ENCODE data around the gene PCID2.
"Not testable (repeated sequence)": the region's sequence is repeated elsewhere in the genome, so short reads cannot be mapped to it uniquely, and the experiment has no call there.

PCID2 gene

GRCh38 chr13:113162783-113163685, 45.4 kb downstream of the PCID2 start:
- DNase-seq: no peak

GRCh38 chr13:113161975-113162374, 46.5 kb downstream of the PCID2 start:
- not testable (repeated sequence) for DNase-seq

DNA sequence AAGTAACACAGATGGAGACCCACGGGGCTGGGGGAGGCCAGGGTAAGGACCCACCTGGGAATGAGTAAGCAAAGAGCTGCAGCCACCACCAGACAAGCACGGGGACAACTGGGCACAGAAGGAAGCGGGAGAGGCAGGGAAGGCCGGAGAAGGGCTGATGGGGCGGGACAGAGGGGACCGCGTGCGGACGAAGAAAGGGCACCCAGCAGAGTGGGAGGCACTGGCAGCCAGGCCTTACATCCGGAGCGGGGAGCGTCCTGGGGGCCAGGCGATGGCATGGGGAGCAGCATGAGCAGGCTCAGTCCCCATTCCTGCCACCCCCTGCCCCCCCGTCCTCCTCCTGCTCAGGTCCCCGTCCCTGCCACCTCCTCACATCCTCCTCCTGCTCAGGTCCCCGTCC, 47.0 kb downstream of the PCID2 start:
- DNase-seq: no peak

- no peak for DNase-seq
Measured at GRCh38 chr13:113160983-113161382, 47.5 kb downstream of the PCID2 start.

DNA sequence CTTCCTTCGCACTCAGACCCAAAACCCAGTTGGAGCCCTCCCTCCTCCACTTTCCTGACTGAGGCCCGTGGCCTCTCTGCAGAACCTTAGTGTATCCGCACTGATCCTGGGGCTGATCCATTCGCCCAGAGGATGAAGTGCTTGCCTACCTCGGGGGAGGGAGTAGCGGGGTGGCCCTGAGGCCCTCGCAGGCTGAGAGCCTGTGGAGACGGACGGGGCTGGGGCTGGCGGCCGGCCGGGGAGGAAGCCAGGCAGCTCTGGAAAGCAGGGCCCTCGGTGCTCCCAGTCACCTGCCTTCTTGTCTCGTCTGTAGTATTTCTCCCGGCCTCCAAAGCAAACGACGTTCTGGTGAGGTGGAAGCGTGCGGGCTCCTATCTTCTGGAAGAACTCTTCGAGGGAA, 48.8 kb downstream of the PCID2 start:
- DNase-seq: no peak

GRCh38 chr13:113158946-113159345, 49.5 kb downstream of the PCID2 start:
- DNase-seq: no peak

GRCh38 chr13:113157929-113158747, 50.3 kb downstream of the PCID2 start, which contains the start of gene PROZ:
PROZ (plus strand) TSS chr13:113158648; CDS start chr13:113158661, 13 bp downstream.
- DNase-seq: peak; percentile 44

- peak; percentile 26 for DNase-seq
Measured at GRCh38 chr13:113157206-113157928, 51.1 kb downstream of the PCID2 start.

GRCh38 chr13:113155982-113156655, 52.4 kb downstream of the PCID2 start:
- peak; percentile 39 for DNase-seq

- DNase-seq: peak; percentile 23
Measured at GRCh38 chr13:113155201-113155600, 53.3 kb downstream of the PCID2 start.

DNA sequence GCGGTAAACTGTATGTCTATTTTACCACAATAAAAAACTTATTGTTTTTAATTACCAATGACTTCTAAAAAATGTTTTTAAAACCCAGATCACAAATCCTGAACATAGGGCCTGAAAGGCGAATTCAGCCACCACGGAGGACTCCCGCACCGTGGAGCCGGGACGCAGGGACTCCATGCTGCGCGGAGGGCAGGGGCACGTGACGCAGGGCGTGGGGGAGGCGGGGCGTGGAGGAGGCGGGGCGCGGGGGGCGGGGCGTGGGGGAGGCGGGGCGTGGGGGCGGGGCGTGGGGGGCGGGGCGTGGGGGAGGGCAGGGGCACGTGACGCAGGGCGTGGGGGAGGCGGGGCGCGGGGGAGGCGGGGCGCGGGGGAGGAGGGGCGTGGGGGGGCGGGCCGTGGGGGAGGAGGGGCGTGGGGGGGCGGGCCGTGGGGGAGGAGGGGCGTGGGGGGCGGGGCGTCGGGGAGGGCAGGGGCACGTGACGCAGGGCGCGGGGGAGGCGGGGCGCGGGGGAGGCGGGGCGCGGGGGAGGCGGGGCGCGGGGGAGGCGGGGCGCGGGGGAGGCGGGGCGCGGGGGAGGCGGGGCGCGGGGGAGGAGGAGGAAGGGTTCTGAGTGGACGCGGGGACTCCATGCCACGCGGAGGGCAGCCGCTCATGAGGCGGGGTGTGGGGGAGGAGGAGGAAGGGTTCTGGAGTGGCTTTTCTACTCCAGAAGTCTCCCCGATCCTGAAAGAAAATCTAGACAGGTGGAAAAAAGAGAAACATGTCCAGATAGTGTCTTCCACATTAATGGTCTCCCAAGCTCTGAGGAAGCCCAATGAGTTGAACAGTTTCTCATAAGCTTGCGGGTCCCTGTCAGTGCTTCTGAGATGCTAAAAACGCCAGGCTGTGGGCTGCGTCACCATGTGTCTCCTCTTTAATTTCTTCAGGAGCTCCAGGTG, 54.4 kb downstream of the PCID2 start:
- peak; percentile 80 for DNase-seq

DNA sequence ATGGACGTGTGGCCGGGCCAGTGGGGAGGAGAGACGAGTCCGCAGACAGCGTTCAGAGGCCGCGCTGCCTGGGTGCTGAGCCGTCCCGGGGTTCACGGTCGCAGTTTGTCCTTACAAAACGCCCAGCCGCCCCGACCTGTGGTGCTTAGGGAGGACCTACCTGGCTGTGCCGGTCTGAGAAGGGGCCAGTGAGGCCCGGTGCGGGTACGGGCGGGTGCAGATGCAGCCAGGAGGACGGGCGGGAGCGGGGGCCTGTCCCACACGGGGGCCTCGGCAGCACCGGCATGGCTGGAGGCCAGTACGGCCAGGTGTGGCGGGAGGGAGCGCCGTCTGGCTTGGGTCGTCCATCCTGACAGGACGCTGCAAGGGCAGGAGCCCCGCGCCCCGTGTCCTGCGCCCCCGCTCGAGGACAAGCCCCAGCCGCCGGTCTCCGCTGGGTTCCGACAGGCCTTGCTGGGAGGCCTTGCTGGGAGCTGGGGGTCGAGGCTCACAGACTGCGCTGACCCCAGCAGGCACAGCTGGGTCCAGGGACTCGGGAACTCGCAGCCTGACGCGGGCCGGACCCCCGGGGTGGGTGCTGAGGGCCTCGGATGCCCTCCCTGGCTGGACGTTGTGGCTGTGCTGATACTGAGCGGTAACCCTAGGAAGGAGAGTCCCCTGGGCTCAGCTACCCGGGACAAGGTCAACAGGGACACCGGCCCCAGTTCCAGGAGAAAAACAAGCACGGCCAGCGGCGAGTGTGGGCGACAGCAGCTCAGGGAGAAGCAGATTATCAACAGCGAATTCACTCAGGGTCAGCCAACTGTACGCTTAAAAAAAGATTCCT, 55.3 kb downstream of the PCID2 start:
- peak; percentile 64 for DNase-seq

GRCh38 chr13:113152691-113152983, 55.8 kb downstream of the PCID2 start:
- no peak for DNase-seq

GRCh38 chr13:113151745-113152690, 56.5 kb downstream of the PCID2 start:
- DNase-seq: peak; percentile 53

DNA sequence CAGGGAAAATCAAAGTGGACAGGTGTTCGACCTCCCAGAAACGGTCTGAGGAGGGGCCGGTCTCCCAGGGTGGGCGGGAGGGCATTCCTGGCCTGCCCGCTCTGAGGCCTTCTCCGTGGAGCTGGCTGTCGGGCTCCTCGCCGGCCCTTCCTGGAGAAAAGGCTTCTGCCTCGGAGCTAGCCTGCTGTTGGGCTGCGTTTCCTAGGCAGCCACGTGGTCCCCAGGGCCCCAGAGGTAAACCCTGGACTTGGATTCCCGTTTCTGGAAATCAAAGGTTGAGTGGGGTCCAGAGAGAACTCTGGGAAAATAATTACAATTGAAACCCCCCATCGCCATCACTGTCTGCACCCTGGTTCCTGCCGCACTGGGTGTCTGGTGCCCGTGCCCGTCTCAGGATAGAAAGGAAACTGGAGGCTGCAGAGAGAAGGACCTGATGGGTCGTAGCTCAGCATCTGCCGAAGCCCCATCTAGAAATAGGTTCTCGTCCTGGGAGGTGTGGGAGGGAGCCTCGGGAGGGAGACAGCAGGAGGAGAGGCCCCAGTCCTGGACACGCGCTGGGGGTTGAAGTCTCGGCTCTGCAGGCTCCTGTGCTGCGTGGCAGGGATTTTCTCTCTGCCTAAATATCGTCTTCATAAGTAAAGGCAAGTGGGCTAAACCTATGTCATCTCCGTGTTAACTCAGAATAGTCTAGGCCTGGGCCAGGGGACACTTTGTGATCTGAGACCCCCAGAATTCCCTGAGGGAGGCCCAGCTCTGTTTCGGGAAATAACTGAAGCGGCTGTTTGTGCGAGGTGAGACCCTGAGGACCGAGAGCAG, 57.7 kb downstream of the PCID2 start:
- peak; percentile 38 for DNase-seq

DNA sequence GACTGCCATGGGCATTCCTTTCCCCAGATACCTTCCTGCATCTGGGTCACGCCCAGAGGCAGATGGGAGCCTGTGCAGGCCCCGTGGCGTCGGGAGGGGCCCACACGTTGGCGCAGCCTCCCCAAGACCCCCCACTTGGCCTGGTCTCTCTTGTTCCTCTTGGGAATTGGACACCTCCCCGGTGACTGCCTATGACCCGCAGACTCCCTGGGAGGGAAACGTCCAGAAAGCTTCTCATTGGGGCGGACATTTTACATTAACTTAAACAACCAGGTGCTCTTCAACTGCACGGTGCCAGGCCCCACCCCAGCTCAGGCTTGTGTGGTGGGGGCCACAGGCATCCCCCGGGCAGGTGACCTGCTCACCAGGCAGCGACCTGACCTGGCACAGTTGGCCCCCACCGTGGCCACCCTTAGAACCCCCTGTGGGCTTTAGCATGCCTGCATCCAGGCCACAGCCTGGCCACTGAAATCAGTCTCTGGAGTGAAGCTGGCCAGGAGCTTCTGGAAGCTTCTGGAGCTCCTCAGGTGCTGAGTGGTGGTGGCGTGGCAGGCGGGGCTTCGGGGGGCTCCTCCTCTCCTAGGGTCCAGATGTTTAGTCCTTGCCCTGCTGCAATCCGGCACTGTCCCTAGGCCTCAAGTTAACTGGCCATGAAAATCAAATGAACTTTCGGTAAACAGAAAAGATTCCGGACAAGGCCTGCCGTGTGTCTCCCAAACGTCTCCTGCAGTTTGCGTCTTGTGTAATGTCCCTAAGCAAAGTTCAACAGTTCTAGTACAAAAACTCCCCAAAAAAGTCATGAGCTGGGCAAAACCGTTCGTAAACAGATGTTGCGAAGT, 58.5 kb downstream of the PCID2 start:
- DNase-seq: peak; percentile 33

- peak; percentile 39 for DNase-seq
Measured at GRCh38 chr13:113148940-113149503, 59.4 kb downstream of the PCID2 start.
